Gastrocnemius medialis (tissue), 4 donors: ENCODE measurements around the gene STMND1.

Source experiments
- CTCF ChIP-seq, 5 experiments: fragments of 450-650 bp in 3 of 5; fragments of 200-600 bp in 2 of 5; sonication (generic) in 2 of 5; IDR thresholded peaks in 4 of 5; conservative IDR thresholded peaks in 1 of 5; 1 replicate in 4 of 5; 2 replicates in 1 of 5; pipeline ENCODE4 v1.5.1; 2016 to 2019; ENCODE audit warnings: antibody characterized with exemption in 5 of 5, mild to moderate bottlenecking in 3 of 5, moderate library complexity in 3 of 5
- POLR2A ChIP-seq, 2 donors: fragments of 450-650 bp; IDR thresholded peaks; one replicate each; pipeline ENCODE4 v1.6.1; 2017; ENCODE audit warnings: antibody characterized with exemption in 2 of 2, mild to moderate bottlenecking in 2 of 2, moderate library complexity in 2 of 2

GRCh38 chr6:17102258-17102870, 514 bp downstream of the STMND1 start:
- TF ChIP-seq CTCF (IDR thresholded peaks at IDR 0.05 in 4 of 5, conservative IDR thresholded peaks at IDR 0.05 in 1 of 5) (no peak), POLR2A (IDR thresholded peaks at IDR 0.05) (no peak)
